GM19455 (cell line): ENCODE results near the gene TANC1.
"Not testable (repeated sequence)": the region's sequence is repeated elsewhere in the genome, so short reads cannot be mapped to it uniquely, and the experiment has no call there.

ENCODE experiments used
- ATAC-seq: cut with Tn5 transposase; IDR thresholded peaks from one replicate; pipeline ENCODE4 v1.9.1; 2021; ENCODE audit not compliant: unreplicated experiment

The TANC1 gene

DNA sequence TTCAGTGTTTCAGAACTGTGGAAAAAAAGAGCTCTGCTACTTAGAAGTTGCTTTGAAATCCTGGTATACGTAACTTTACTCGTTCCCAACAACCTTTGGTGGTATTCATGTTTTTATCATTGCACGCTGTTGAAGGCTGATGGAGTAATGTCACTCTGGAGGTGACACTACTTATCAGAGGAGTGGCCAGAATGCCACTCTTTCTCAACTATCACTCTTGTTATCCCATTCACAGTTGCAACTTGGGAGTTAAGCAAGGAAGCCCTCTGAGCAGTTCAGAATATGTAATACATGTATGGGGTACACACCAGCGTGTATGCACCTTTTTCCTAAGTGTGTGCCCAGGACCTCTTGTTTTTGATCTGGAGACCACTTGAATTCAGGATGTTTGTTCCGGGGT, 53.6 kb downstream of the TANC1 start:
- ATAC-seq = no peak

DNA sequence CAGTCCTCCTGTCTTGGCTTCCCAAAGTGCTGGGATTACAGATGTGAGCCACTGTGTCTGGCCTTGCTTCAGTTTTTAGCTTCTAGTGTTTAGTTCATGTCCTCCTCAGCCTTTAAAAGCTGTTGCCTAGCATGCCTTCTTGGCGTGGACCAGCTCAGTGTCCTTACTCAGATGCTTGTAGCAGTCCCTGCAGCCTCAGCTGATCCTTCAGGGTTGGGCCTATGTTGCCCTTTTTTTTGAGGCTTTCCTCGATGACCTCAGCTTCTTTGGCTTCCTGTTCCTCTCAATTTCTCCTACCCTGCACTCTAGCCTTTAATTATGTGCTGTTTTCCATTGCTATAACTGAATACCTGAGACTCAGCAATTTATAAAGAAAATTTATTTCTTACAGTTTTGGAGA, 57.7 kb downstream of the TANC1 start:
- no peak for ATAC-seq

DNA sequence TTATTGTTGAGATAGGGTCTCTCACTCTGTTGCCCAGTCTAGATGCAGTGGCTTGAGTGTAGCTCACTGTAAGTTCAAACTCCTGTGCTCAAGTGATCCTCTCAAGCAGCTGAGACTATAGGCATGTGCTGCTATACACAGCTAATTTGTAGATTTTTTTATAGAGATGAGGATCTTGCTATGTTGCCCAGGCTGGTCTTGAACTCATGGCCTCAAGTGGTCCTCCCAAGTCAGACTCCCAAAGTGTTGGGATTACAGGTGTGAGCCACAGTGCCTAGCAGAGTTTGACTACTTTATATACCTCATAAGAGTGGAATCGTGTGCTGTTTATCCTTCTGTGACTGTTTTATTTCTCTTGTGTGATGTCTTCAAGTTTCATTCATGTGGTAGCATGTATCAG, 60.3 kb downstream of the TANC1 start:
- ATAC-seq = no peak

DNA sequence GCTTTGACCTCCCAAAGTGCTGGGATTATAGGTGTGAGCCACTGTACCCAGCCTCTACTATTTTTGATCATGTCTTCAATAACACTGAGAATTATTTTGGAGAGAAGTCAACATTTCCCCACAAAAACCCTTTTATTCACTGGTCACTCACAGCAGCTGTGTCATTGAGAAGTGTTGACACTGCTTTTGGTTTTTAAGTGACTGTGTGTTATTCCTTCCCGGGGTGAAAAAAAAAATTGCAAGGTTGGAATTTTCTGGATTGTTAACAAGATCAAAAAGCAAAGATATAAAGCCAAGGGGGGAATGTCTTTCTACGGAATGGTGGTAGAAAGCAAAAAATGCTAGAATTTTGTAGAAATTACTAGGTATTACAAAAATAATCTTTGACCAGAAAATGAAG, 61.5 kb downstream of the TANC1 start:
- no peak for ATAC-seq

DNA sequence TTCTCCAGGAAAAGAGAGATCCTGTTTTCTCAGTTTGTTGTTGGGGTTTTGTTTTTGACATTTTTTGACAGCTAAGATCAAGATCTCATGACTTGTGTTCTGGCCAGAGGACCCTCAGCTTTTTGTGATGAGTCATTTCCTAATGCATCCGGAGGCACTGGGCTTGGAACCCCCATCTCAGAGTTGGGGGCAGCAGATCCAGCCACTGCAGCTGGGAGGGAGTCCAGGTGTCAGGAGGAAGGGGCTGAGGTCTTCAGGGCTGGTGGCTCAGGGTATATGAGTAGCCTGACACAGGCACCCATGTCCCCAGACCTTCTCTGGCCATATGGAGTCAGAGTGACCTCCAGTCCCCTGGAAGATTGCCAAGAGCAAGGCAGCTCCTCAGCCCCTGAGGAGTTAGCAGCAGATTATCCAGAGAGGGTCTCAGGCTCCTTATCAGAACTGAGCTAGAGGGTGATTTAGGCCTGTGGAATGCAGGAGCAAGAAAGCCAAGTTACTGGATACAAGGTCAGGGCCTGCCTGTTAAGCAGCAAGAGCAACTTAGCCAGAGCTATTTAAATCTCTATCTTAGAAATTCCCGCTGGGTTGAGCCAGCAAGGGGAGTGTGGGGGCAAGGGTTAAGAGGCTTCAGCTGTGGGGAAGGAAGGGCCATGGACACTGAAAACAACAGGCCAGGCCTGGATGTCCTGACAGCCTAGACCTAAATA, 62.4 kb downstream of the TANC1 start:
- ATAC-seq = no peak

GRCh38 chr2:159032146-159032545, 63.7 kb downstream of the TANC1 start:
- ATAC-seq = no peak

- ATAC-seq = no peak
Observed at GRCh38 chr2:159032580-159032979, 64.1 kb downstream of the TANC1 start.

GRCh38 chr2:159034713-159035112, 66.3 kb downstream of the TANC1 start:
- no peak for ATAC-seq

- no peak for ATAC-seq
Observed at GRCh38 chr2:159035790-159036411, 67.5 kb downstream of the TANC1 start.

GRCh38 chr2:159036461-159036860, 68.0 kb downstream of the TANC1 start:
- not testable (repeated sequence) for ATAC-seq

- ATAC-seq = not testable (repeated sequence)
Observed at GRCh38 chr2:159041328-159041727, 72.9 kb downstream of the TANC1 start.

GRCh38 chr2:159042115-159042850, 73.8 kb downstream of the TANC1 start:
- no peak for ATAC-seq

- ATAC-seq = no peak
Observed at GRCh38 chr2:159043710-159044109, 75.3 kb downstream of the TANC1 start.

DNA sequence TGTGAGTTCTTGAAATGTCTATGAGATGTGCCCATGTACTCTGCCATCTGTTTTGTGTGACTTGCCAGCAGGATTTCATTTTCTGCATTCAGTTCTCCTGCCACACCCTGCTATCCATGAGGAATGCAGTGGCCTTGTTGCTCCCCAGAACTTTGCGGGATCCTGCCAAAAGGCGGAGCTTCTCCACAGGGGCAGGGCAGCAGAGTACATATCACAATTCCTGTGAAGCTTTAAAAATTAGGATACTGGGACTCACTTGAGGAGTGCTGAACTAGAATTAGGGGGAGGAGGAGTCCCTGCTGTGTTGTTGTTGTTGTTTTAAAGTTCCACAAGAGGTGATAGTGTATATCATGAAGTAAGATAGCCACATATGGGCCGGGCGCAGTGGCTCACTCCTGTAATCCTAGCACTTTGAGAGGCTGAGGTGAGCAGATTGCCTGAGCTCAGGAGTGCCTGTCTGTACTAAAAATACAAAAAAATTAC, 76.4 kb downstream of the TANC1 start:
- no peak for ATAC-seq

GRCh38 chr2:159045545-159046454, 77.4 kb downstream of the TANC1 start:
- ATAC-seq = no peak

- no peak for ATAC-seq
Observed at GRCh38 chr2:159046966-159047365, 78.5 kb downstream of the TANC1 start.

DNA sequence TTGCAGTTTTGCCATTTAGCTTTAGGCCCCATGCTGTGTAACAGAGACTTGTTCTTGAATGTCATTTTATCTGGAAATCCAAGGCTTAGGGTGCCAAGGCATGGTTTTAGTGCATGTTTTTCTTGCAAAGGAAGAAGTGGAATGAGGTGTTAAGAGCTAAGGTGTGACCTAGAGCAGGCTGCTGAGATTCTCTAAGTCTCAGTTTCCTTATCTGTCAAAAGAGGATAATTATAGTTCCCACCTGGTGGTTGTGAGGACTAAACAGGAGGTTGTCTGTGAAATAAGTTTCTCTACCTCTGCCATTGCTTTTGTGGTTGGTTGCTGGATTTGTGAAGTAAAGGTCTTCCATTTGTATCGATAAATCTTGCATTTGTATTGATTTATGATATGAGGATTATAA, 82.0 kb downstream of the TANC1 start:
- no peak for ATAC-seq

GRCh38 chr2:159051133-159051532, 82.7 kb downstream of the TANC1 start:
- ATAC-seq = no peak

DNA sequence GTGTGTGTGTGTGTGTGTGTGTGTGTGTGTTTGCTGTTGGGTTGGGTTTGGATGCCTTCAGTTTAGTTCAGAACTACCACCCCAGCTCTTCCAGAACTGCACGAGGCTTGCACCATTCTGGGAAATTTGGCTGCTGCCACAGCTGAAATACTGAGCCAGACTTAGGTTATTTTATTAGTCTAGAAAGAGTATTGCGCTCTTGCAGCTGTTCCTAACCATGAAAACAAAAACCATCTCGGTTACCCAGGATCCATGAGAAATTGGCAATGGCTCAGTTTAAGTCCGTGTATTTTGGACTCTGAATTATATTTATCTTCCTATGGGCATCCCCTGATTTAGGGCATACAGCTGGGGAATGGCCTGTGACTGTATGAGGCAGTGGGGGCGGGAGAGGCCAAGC, 83.2 kb downstream of the TANC1 start:
- ATAC-seq = no peak

- ATAC-seq = no peak
Observed at GRCh38 chr2:159052157-159052601, 83.7 kb downstream of the TANC1 start.
